ENCODE data around the gene CSGALNACT2. TPM values are rescaled to one million over a fixed set of nuclear protein-coding genes. Genes with fewer than 3 reads are reported as not detected.

Gene CSGALNACT2
- total RNA-seq, 1 experiment from 2014 or later = 30.0 TPM

DNA sequence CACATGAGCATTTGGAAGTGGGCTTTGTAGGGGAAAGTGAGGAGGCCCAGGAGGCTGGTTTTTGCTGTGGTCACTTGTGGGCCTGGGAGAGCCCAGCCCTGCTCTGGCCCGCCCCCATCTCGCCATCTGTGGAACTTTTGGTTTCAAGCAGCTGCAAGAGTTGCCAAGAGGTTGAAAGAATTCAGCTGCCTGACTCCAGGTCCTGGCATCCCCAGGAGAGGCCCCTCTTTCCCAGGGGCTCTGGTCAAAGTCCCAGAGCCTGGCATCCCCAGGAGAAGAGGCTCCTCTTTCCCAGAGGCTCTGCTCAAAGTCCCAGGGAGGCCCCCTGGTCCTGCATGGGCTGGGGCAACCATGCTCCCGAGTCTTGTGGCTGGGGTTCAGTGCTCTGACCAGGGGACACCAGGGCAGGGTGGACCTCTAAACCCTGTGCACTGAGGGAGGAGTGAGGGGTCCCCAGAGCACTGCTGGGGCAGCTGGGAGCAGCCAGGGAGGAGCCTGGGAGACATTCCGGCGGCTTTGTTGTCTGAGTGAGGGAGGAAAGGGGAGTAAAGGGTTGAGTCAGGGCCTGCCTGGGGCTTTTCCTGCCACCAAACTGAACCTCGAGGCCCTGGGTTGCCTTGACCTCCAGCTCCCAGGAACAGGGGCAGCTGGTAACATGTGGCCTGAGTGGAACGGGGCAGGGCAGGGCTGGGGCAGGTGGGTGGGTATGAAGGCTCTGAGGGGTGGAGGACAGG is 27.7 kb upstream of the CSGALNACT2 start:
- Mint-ChIP-seq H3K4me3 (ENCODE audit: unreplicated experiment) (no peak overlapping the region), H3K27ac (ENCODE audit: low read depth, unreplicated experiment) (no peak overlapping the region), H3K36me3 (ENCODE audit: insufficient read depth, unreplicated experiment) (no peaks in the 10 kb centered on the region), H3K4me1 (ENCODE audit: insufficient read depth, unreplicated experiment) (no peaks in the 10 kb centered on the region), H3K9me3 (ENCODE audit: unreplicated experiment) (no peaks in the 10 kb centered on the region), H3K27me3 (ENCODE audit: insufficient read depth, unreplicated experiment) (no peaks in the 10 kb centered on the region)
- DNase-seq (ENCODE audit: unreplicated experiment) = no peak
- ChIA-PET CTCF (interaction anchor here (0.6 to 1.0 kb wide), 3 partner anchors 145 to 245 kb away, joined by 3 to 5 read pairs (median 4); no protein-coding TSS in a partner anchor), POLR2A (no interaction called here)
- intact Hi-C loops (cut with micrococcal nuclease) = no loop called here
- no peak for TF ChIP-seq CTCF (IDR thresholded peaks at IDR 0.05; ENCODE audit: unreplicated experiment)
- BruUV-seq (replicated peaks) = no TSS peak

- Mint-ChIP-seq H3K27ac (ENCODE audit: low read depth, unreplicated experiment) (no peak overlapping the region), H3K9me3 (ENCODE audit: unreplicated experiment) (no peaks in the 10 kb centered on the region), H3K4me1 (ENCODE audit: insufficient read depth, unreplicated experiment) (no peaks in the 10 kb centered on the region), H3K27me3 (ENCODE audit: insufficient read depth, unreplicated experiment) (no peaks in the 10 kb centered on the region), H3K4me3 (ENCODE audit: unreplicated experiment) (no peak overlapping the region), H3K36me3 (ENCODE audit: insufficient read depth, unreplicated experiment) (no peaks in the 10 kb centered on the region)
- ChIA-PET POLR2A (no interaction called here), CTCF (interaction anchor here (0.6 to 1.0 kb wide), 2 partner anchors 144 to 245 kb away, joined by 3 to 5 read pairs; no protein-coding TSS in a partner anchor)
- BruUV-seq (replicated peaks) = no TSS peak
- TF ChIP-seq CTCF (IDR thresholded peaks at IDR 0.05; ENCODE audit: unreplicated experiment) = no peak
- intact Hi-C loops (cut with micrococcal nuclease) = no loop called here
- no peak for DNase-seq (ENCODE audit: unreplicated experiment)
Measured at GRCh38 chr10:43111101-43111500, 27.1 kb upstream of the CSGALNACT2 start.

GRCh38 chr10:43111921-43112607 is 26.2 kb upstream of the CSGALNACT2 start:
- Mint-ChIP-seq H3K27me3 (ENCODE audit: insufficient read depth, unreplicated experiment) (no peaks in the 10 kb centered on the region), H3K9me3 (ENCODE audit: unreplicated experiment) (no peaks in the 10 kb centered on the region), H3K36me3 (ENCODE audit: insufficient read depth, unreplicated experiment) (no peaks in the 10 kb centered on the region), H3K4me1 (ENCODE audit: insufficient read depth, unreplicated experiment) (no peaks in the 10 kb centered on the region), H3K4me3 (ENCODE audit: unreplicated experiment) (no peak overlapping the region), H3K27ac (ENCODE audit: low read depth, unreplicated experiment) (no peak overlapping the region)
- CTCF ChIA-PET = no interaction called here
- DNase-seq (ENCODE audit: unreplicated experiment) = no peak
- intact Hi-C loops (cut with micrococcal nuclease) = no loop called here
- POLR2A ChIA-PET = no interaction called here
- no peak for TF ChIP-seq CTCF (IDR thresholded peaks at IDR 0.05; ENCODE audit: unreplicated experiment)
- BruUV-seq (replicated peaks) = no TSS peak

GRCh38 chr10:43112608-43112961 is 25.7 kb upstream of the CSGALNACT2 start:
- Mint-ChIP-seq H3K36me3 (ENCODE audit: insufficient read depth, unreplicated experiment) (no peaks in the 10 kb centered on the region), H3K4me3 (ENCODE audit: unreplicated experiment) (no peak overlapping the region), H3K27ac (ENCODE audit: low read depth, unreplicated experiment) (no peak overlapping the region), H3K9me3 (ENCODE audit: unreplicated experiment) (no peaks in the 10 kb centered on the region), H3K27me3 (ENCODE audit: insufficient read depth, unreplicated experiment) (no peaks in the 10 kb centered on the region), H3K4me1 (ENCODE audit: insufficient read depth, unreplicated experiment) (no peaks in the 10 kb centered on the region)
- no peak for TF ChIP-seq CTCF (IDR thresholded peaks at IDR 0.05; ENCODE audit: unreplicated experiment)
- ChIA-PET POLR2A (no interaction called here), CTCF (interaction anchor here (0.7 to 0.9 kb wide), 2 partner anchors 18 to 24 kb away, joined by 3 read pairs; no protein-coding TSS in a partner anchor)
- intact Hi-C loops (cut with micrococcal nuclease) = no loop called here
- no peak for DNase-seq (ENCODE audit: unreplicated experiment)
- BruUV-seq (replicated peaks) = no TSS peak

Measured in MCF 10A (cell line).